Right forelimb (tissue), 1 donor: ENCODE data around the gene SLC39A11.
"Not testable (repeated sequence)": the region's sequence is repeated elsewhere in the genome, so short reads cannot be mapped to it uniquely, and the experiment has no call there.

Experiments used
- DNase-seq: peaks from one replicate; pipeline ENCODE4 v3.0.0-alpha.2; 2018

The SLC39A11 gene

GRCh38 chr17:72858826-72859495 is 233.5 kb downstream of the SLC39A11 start:
- DNase-seq: no peak

GRCh38 chr17:72853440-72854415 is 238.8 kb downstream of the SLC39A11 start:
- DNase-seq: no peak

- DNase-seq: no peak
Observed at GRCh38 chr17:72852277-72852938, 240.1 kb downstream of the SLC39A11 start.

- DNase-seq: no peak
Observed at GRCh38 chr17:72850410-72851118, 241.9 kb downstream of the SLC39A11 start.

- no peak for DNase-seq
Observed at GRCh38 chr17:72846399-72846798, 246.1 kb downstream of the SLC39A11 start.

GRCh38 chr17:72843591-72843990 is 248.9 kb downstream of the SLC39A11 start:
- no peak for DNase-seq

- no peak for DNase-seq
Observed at GRCh38 chr17:72840019-72840418, 252.5 kb downstream of the SLC39A11 start.

- DNase-seq: no peak
Observed at GRCh38 chr17:72839131-72839725, 253.3 kb downstream of the SLC39A11 start.

- DNase-seq: no peak
Observed at GRCh38 chr17:72838581-72838980, 253.9 kb downstream of the SLC39A11 start.

- DNase-seq: no peak
Observed at GRCh38 chr17:72838068-72838467, 254.4 kb downstream of the SLC39A11 start.

GRCh38 chr17:72837335-72837734 is 255.2 kb downstream of the SLC39A11 start:
- no peak for DNase-seq

GRCh38 chr17:72833128-72833765 is 259.2 kb downstream of the SLC39A11 start:
- no peak for DNase-seq

GRCh38 chr17:72832306-72832705 is 260.2 kb downstream of the SLC39A11 start:
- DNase-seq: no peak

GRCh38 chr17:72829883-72830282 is 262.6 kb downstream of the SLC39A11 start:
- no peak for DNase-seq

- no peak for DNase-seq
Observed at GRCh38 chr17:72826602-72827001, 265.9 kb downstream of the SLC39A11 start.

- DNase-seq: not testable (repeated sequence)
Observed at GRCh38 chr17:72826059-72826458, 266.4 kb downstream of the SLC39A11 start.

- no peak for DNase-seq
Observed at GRCh38 chr17:72825218-72825617, 267.3 kb downstream of the SLC39A11 start.

- not testable (repeated sequence) for DNase-seq
Observed at GRCh38 chr17:72824267-72824666, 268.2 kb downstream of the SLC39A11 start.

GRCh38 chr17:72822358-72823023 is 270.0 kb downstream of the SLC39A11 start:
- DNase-seq: no peak

GRCh38 chr17:72816406-72816805 is 276.1 kb downstream of the SLC39A11 start:
- no peak for DNase-seq

- DNase-seq: no peak
Observed at GRCh38 chr17:72813481-72813880, 279.0 kb downstream of the SLC39A11 start.
